HEK293 (cell line): ENCODE measurements around the gene SYNE1.

ENCODE experiments used
- CTCF ChIA-PET: fragments of 350-600 bp; formaldehyde crosslinking; extraction: SDS; loops from one replicate; lab custom pipeline; 2021; ENCODE audit warnings: antibody characterized with exemption; lab: Yijun Ruan, JAX
- POLR2A ChIA-PET: fragments of 300-600 bp; formaldehyde crosslinking; extraction: SDS; loops from one replicate; lab custom pipeline; 2020; ENCODE audit warnings: antibody characterized with exemption, inconsistent platforms; lab: Yijun Ruan, JAX
- H3K27ac ChIP-seq: fragments of 200-500 bp; sonication (Bioruptor generic); 2 replicates; pipeline ENCODE4 v1.5.1; 2014; ENCODE audit warnings: low read depth, low read length, control low read depth, inconsistent platforms; ENCODE audit errors: extremely low read depth
- H3K36me3 ChIP-seq, 2 experiments: fragments of 200-500 bp in 1 of 2; sonication (Bioruptor generic) in 1 of 2; 1 replicate in 1 of 2; 2 replicates in 1 of 2; pipeline ENCODE4 v1.5.1; 2014 to 2017; ENCODE audit warnings: inconsistent platforms in 2 of 2, low read length in 2 of 2; ENCODE audit not compliant: control insufficient read depth in 2 of 2, insufficient read depth in 1 of 2
- H3K4me1 ChIP-seq: fragments of 200-500 bp; sonication (Bioruptor generic); 2 replicates; pipeline ENCODE4 v1.5.1; 2014; ENCODE audit warnings: mild to moderate bottlenecking, low read length, inconsistent platforms; ENCODE audit not compliant: control insufficient read depth, insufficient read depth
- H3K4me3 ChIP-seq: 2 replicates; pipeline ENCODE4 v1.5.1; 2011; ENCODE audit warnings: low read depth, mild to moderate bottlenecking, control low read depth, low read length, moderate library complexity
- H3K9me3 ChIP-seq: fragments of 200-500 bp; sonication (Bioruptor generic); 2 replicates; pipeline ENCODE4 v1.5.1; 2014; ENCODE audit warnings: low read depth, low read length, inconsistent platforms; ENCODE audit not compliant: control insufficient read depth, insufficient read depth
- ATF2 ChIP-seq: fragments of 450-650 bp; formaldehyde crosslinking; IDR thresholded peaks from 2 replicates; pipeline ENCODE4 v1.5.1; 2016; ENCODE audit warnings: missing biosample characterization, missing genetic modification characterization, low read depth
- BCL11A ChIP-seq: fragments of 450-650 bp; formaldehyde crosslinking; IDR thresholded peaks from 2 replicates; pipeline ENCODE4 v1.5.1; 2016; ENCODE audit warnings: low read depth, missing biosample characterization, missing genetic modification characterization
- KLF1 ChIP-seq: fragments of 450-650 bp; formaldehyde crosslinking; IDR thresholded peaks from 2 replicates; pipeline ENCODE4 v1.5.1; 2016; ENCODE audit warnings: missing biosample characterization, missing genetic modification characterization
- REPIN1 ChIP-seq: fragments of 450-650 bp; formaldehyde crosslinking; IDR thresholded peaks from 2 replicates; pipeline ENCODE4 v1.5.1; 2017; ENCODE audit warnings: missing biosample characterization, missing genetic modification characterization, low read depth
- ZBTB1 ChIP-seq: fragments of 450-650 bp; formaldehyde crosslinking; IDR thresholded peaks from 2 replicates; pipeline ENCODE4 v1.5.1; 2016; ENCODE audit warnings: missing biosample characterization, missing genetic modification characterization
- ZNF114 ChIP-seq: fragments of 450-650 bp; formaldehyde crosslinking; IDR thresholded peaks from 2 replicates; pipeline ENCODE4 v1.5.0; 2017; ENCODE audit warnings: missing biosample characterization, missing genetic modification characterization
- ZNF133 ChIP-seq: fragments of 450-650 bp; formaldehyde crosslinking; IDR thresholded peaks from 2 replicates; pipeline ENCODE4 v1.5.1; 2016; ENCODE audit warnings: missing biosample characterization, missing genetic modification characterization
- ZNF146 ChIP-seq: fragments of 450-650 bp; formaldehyde crosslinking; IDR thresholded peaks from 2 replicates; pipeline ENCODE4 v1.5.1; 2016; ENCODE audit warnings: missing biosample characterization, missing genetic modification characterization
- ZNF155 ChIP-seq: fragments of 450-650 bp; formaldehyde crosslinking; IDR thresholded peaks from 2 replicates; pipeline ENCODE4 v1.5.1; 2016; ENCODE audit warnings: missing biosample characterization, missing genetic modification characterization
- ZNF18 ChIP-seq: fragments of 450-650 bp; formaldehyde crosslinking; IDR thresholded peaks from 2 replicates; pipeline ENCODE4 v1.5.1; 2016; ENCODE audit warnings: missing biosample characterization, missing genetic modification characterization
- ZNF19 ChIP-seq: fragments of 450-650 bp; formaldehyde crosslinking; IDR thresholded peaks from 2 replicates; pipeline ENCODE4; 2016; ENCODE audit warnings: missing biosample characterization, missing genetic modification characterization, low read depth
- ZNF473 ChIP-seq: fragments of 450-650 bp; formaldehyde crosslinking; IDR thresholded peaks from 2 replicates; pipeline ENCODE4 v1.5.1; 2017; ENCODE audit warnings: missing biosample characterization, missing genetic modification characterization
- ZNF560 ChIP-seq: fragments of 450-650 bp; formaldehyde crosslinking; IDR thresholded peaks from 2 replicates; pipeline ENCODE4 v1.5.1; 2017; ENCODE audit warnings: missing biosample characterization, missing genetic modification characterization, borderline replicate concordance
- ZNF704 ChIP-seq: fragments of 450-650 bp; formaldehyde crosslinking; IDR thresholded peaks from 2 replicates; pipeline ENCODE4 v1.5.1; 2016; ENCODE audit warnings: missing biosample characterization, missing genetic modification characterization
- ZNF776 ChIP-seq: fragments of 450-650 bp; formaldehyde crosslinking; IDR thresholded peaks from 2 replicates; pipeline ENCODE4 v1.5.0; 2017; ENCODE audit warnings: missing biosample characterization, missing genetic modification characterization, borderline replicate concordance
- ZSCAN30 ChIP-seq: fragments of 450-650 bp; IDR thresholded peaks from 2 replicates; pipeline ENCODE4 v1.5.1; 2018; ENCODE audit warnings: missing biosample characterization, mild to moderate bottlenecking, missing genetic modification characterization, moderate library complexity
- TF ChIP-seq, protein P1 (sequence below): fragments of 450-650 bp; formaldehyde crosslinking; IDR thresholded peaks from 2 replicates; pipeline ENCODE4 v1.5.1; 2017; ENCODE audit warnings: missing biosample characterization, missing genetic modification characterization

SYNE1 gene

DNA sequence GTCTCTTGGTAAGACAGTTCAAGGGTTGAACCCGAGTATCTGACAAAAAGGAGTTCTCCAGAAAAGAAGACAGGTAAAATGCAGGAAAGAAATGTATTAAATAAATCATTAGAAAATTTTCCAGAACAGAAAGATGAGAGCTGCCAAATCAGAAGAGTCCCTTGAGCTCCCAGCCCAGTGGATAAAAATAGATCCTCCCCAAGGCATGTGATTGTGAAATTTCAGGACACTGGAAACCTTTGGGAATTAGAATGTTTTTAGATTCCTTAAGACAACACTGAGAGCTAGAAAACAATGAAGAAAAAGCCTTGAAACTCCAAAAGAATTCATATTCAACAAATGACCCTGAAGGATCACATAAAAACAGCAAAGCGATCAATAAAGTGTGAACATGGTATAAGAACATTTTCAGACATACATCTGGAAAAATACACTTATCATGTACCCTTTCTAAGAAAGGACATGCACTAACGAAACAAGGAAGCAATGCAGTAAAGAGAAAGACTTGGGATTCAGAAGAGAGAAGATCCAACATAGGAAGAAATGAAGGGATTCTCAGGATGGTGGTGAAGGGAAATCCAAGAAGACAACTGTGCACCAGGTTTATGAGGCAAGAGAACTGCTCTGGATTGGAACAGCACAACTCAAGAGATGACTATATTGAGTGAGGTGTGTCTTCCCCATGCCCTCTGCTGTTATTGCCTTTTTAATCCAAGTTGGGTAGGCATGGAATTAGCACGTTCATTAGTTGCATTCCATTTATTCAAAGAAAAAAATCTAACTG is 390.4 kb downstream of the SYNE1 start:
- Histone ChIP-seq H3K9me3 (no peaks in the 10 kb centered on the region), H3K4me1 (no peaks in the 10 kb centered on the region), H3K27ac (no peak overlapping the region), H3K36me3 (peaks cover 0 to 26% of the 10 kb centered on the region in 2 experiments; a peak in 1 of 3 replicates), H3K4me3 (no peak overlapping the region)
- TF ChIP-seq ZNF146 (tag by site-specific recombination): no peak
- TF ChIP-seq ZNF19 (tag by site-specific recombination): no peak
- peak; percentile 87 for TF ChIP-seq ZNF133 (tag by site-specific recombination)
- ChIA-PET CTCF (no interaction called here), POLR2A (no interaction called here)

DNA sequence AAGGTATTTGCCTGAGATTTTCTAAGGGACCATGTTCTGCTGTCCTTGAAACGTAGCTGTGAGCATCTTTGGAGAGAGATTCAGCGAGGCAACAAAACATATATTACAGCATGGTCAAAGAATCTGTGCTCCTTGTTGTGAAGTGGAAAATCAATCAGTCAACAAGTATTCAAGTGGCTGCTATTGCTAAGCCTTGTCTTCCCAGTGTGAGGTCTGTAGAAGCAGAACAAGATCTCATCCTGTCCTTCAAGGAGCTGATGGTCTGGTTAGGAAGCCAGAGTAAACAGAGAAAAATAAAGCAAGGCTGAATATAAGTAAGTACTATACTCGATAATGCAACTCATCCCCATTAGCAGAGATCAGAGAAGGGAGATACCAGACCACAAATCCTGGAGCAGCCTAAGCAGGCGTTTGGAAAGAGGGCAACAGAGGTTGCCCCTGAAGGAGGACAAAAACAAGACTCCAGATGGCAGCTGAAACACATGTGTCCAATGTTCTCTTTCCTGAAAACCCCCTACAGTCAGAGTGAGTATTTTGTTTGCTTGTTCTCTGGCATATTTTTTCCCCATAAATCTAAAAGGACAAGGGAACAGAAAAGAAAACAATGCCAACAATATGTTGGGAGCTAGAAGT is 392.0 kb downstream of the SYNE1 start:
- Histone ChIP-seq H3K4me3 (no peak overlapping the region), H3K27ac (no peak overlapping the region), H3K36me3 (peaks cover 0 to 38% of the 10 kb centered on the region in 2 experiments; a peak in 1 of 3 replicates)
- POLR2A ChIA-PET: no interaction called here
- TF ChIP-seq REPIN1 (tag by site-specific recombination): no peak
- no peak for TF ChIP-seq ZNF560
- no peak for TF ChIP-seq ZNF114 (tag by site-specific recombination)
- no peak for TF ChIP-seq ZNF133 (tag by site-specific recombination)
- TF ChIP-seq ZNF776 (tag by site-specific recombination): no peak
- TF ChIP-seq ZNF18 (tag by site-specific recombination): no peak
- TF ChIP-seq ZNF473: no peak
- no peak for TF ChIP-seq ZNF155
- TF ChIP-seq ZNF704 (tag by site-specific recombination): no peak
- no peak for TF ChIP-seq ATF2 (tag by site-specific recombination)
- TF ChIP-seq, protein P1, sequence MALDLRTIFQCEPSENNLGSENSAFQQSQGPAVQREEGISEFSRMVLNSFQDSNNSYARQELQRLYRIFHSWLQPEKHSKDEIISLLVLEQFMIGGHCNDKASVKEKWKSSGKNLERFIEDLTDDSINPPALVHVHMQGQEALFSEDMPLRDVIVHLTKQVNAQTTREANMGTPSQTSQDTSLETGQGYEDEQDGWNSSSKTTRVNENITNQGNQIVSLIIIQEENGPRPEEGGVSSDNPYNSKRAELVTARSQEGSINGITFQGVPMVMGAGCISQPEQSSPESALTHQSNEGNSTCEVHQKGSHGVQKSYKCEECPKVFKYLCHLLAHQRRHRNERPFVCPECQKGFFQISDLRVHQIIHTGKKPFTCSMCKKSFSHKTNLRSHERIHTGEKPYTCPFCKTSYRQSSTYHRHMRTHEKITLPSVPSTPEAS: no peak
- TF ChIP-seq BCL11A: no peak
- TF ChIP-seq ZBTB1 (tag by site-specific recombination): no peak
- no peak for TF ChIP-seq KLF1 (tag by site-specific recombination)
- TF ChIP-seq ZSCAN30: no peak
- TF ChIP-seq, all 188 proteins: peak for 0
- no peaks in the 10 kb centered on the region for H3K9me3 ChIP-seq
- CTCF ChIA-PET: interaction anchor here (0.8 kb wide), 1 partner anchor 23 kb away, joined by 3 read pairs; no protein-coding TSS in a partner anchor
- H3K4me1 ChIP-seq: no peaks in the 10 kb centered on the region
